K562 (cell line): ENCODE measurements around the gene DDX51. TPM values are rescaled to one million over a fixed set of nuclear protein-coding genes. Genes with fewer than 3 reads are reported as not detected.

ENCODE experiments used
- ATAC-seq: fragments of 200-7000 bp; cut with Tn5 transposase; 3 replicates; pipeline ENCODE4 v1.9.1; 2020; ENCODE audit warnings: moderate library complexity
- BruUV-seq: library from RNA; stranded (reverse); fragments of 400-500 nt; replicated peaks from 2 replicates; lab custom pipeline; 2021; lab: Mats Ljungman, UMichigan
- CTCF ChIA-PET: fragments of 300-600 bp; formaldehyde crosslinking; extraction: SDS; loops from one replicate; lab custom pipeline; 2021; ENCODE audit warnings: low intra/inter-chr PET ratio; lab: Yijun Ruan, JAX
- POLR2A ChIA-PET: fragments of 300-600, 350-650 bp; sonication (Branson Sonifier 250); formaldehyde crosslinking; extraction: SDS; loops from one replicate; lab custom pipeline; 2021; ENCODE audit warnings: antibody characterized with exemption, inconsistent platforms; lab: Yijun Ruan, JAX
- DNase-seq, 4 experiments: peaks; one replicate each; pipeline versions ENCODE4 v3.0.0 to v3.0.0-alpha.2; 2011 to 2018; ENCODE audit warnings: low spot score in 3 of 4, mixed read lengths in 3 of 4; ENCODE audit errors: extremely low read depth in 1 of 4
- FAIRE-seq: peaks from 2 replicates; lab custom pipeline; 2011; peaks lifted over from hg19 to GRCh38; lab: Jason Lieb, UNC
- H2AFZ ChIP-seq: 2 replicates; pipeline ENCODE4 v1.6.0; 2011; ENCODE audit warnings: low read depth, low read length, control low read depth, inconsistent platforms
- H3K27ac ChIP-seq: fragments of 200-600 bp; 3 replicates; pipeline ENCODE4 v1.8.0; 2011; ENCODE audit warnings: low read depth, mild to moderate bottlenecking, control low read depth, inconsistent platforms, low read length, moderate library complexity, mixed read lengths; ENCODE audit errors: extremely low read depth
- H3K27me3 ChIP-seq, 2 experiments: fragments of 300-600 bp in 1 of 2; 2 replicates in 1 of 2; 3 replicates in 1 of 2; pipeline versions ENCODE4 v1.6.0 to v1.8.0; 2011; ENCODE audit warnings: inconsistent platforms in 2 of 2, low read length in 2 of 2, mild to moderate bottlenecking in 1 of 2, mixed read lengths in 1 of 2, moderate library complexity in 1 of 2; ENCODE audit not compliant: control insufficient read depth in 2 of 2, insufficient read depth in 2 of 2
- H3K36me3 ChIP-seq: fragments of 300-600 bp; 3 replicates; pipeline ENCODE4 v1.8.0; 2011; ENCODE audit warnings: mild to moderate bottlenecking, low read length, inconsistent platforms; ENCODE audit not compliant: control insufficient read depth, insufficient read depth
- H3K4me1 ChIP-seq, 2 experiments: fragments of 200-600 bp in 1 of 2; replicated peaks in 1 of 2; 2 replicates in 1 of 2; 3 replicates in 1 of 2; pipeline versions ENCODE4 v1.5.1 to v1.8.0; 2011; ENCODE audit warnings: inconsistent platforms in 2 of 2, low read length in 2 of 2, mild to moderate bottlenecking in 1 of 2, mixed read lengths in 1 of 2, moderate library complexity in 1 of 2; ENCODE audit not compliant: control insufficient read depth in 2 of 2, insufficient read depth in 2 of 2
- H3K4me2 ChIP-seq: 2 replicates; pipeline ENCODE4 v1.6.1; 2011; ENCODE audit warnings: low read length, control low read depth, inconsistent platforms, mixed read lengths; ENCODE audit not compliant: insufficient read depth
- H3K4me3 ChIP-seq: fragments of 200-600 bp; sonication (generic), shearing (Covaris generic); 2 replicates; pipeline ENCODE4 v1.5.1; 2016; ENCODE audit warnings: control low read depth, inconsistent platforms
- H3K79me2 ChIP-seq: fragments of 200-600 bp; 3 replicates; pipeline ENCODE4 v1.8.0; 2011; ENCODE audit warnings: low read length, inconsistent platforms; ENCODE audit not compliant: control insufficient read depth, insufficient read depth
- H3K9ac ChIP-seq, 2 experiments: 2 replicates each; pipeline versions ENCODE4 v1.6.0 to v1.6.1; 2011; ENCODE audit warnings: low read depth in 2 of 2, low read length in 2 of 2, control low read depth in 1 of 2, inconsistent platforms in 1 of 2, mild to moderate bottlenecking in 1 of 2, mixed read lengths in 1 of 2; ENCODE audit not compliant: insufficient read depth in 1 of 2
- H3K9me1 ChIP-seq: one replicate; pipeline ENCODE4 v1.6.0; 2011; ENCODE audit warnings: inconsistent platforms, mild to moderate bottlenecking, low read length, moderate library complexity; ENCODE audit not compliant: control insufficient read depth, insufficient read depth
- H3K9me3 ChIP-seq: replicated peaks from 2 replicates; pipeline ENCODE4 v1.5.1; 2011; ENCODE audit warnings: low read depth, low read length, inconsistent platforms; ENCODE audit not compliant: control insufficient read depth, insufficient read depth
- H4K20me1 ChIP-seq: replicated peaks from 2 replicates; pipeline ENCODE4 v1.6.1; 2011; ENCODE audit warnings: low read length, inconsistent platforms, mixed read lengths; ENCODE audit not compliant: control insufficient read depth, insufficient read depth
- BMI1 ChIP-seq: fragments of 150-350 bp; IDR thresholded peaks from 2 replicates; pipeline ENCODE4 v1.6.1; 2014; ENCODE audit warnings: low read length
- ESRRB ChIP-seq: fragments of 250-450 bp; sonication (Bioruptor Pico); IDR thresholded peaks from 2 replicates; pipeline ENCODE4 v1.5.0; 2020; ENCODE audit warnings: mild to moderate bottlenecking, moderate library complexity, borderline replicate concordance
- FOXO4 ChIP-seq: fragments of 450-650 bp; formaldehyde crosslinking; IDR thresholded peaks from 2 replicates; pipeline ENCODE4 v1.4.0; 2020; ENCODE audit warnings: mild to moderate bottlenecking, moderate library complexity
- HDAC2 ChIP-seq: fragments of 450-650 bp; IDR thresholded peaks from 2 replicates; pipeline ENCODE4 v1.6.1; 2016; ENCODE audit warnings: mild to moderate bottlenecking
- HNRNPL ChIP-seq: fragments of 200-400 bp; formaldehyde crosslinking; IDR thresholded peaks from 2 replicates; pipeline ENCODE4 v1.6.1; 2017; ENCODE audit warnings: low read depth, mild to moderate bottlenecking, low read length
- RBM17 ChIP-seq: fragments of 200-400 bp; formaldehyde crosslinking; IDR thresholded peaks from 2 replicates; pipeline ENCODE4 v1.6.1; 2017; ENCODE audit warnings: low read depth, mild to moderate bottlenecking, low read length, borderline replicate concordance
- ZNF444 ChIP-seq: fragments of 250-450 bp; sonication (Bioruptor Pico); IDR thresholded peaks from 2 replicates; pipeline ENCODE4 v1.4.0; 2020; ENCODE audit warnings: mild to moderate bottlenecking, moderate library complexity
- WGBS: fragments of 100-300 bp; shearing (Covaris generic); methylation state at CpG from one replicate; pipeline ENCODE4 v1.1.6; 2016; ENCODE audit warnings: low coverage, mixed read lengths; ENCODE audit not compliant: insufficient coverage; ENCODE audit errors: missing lambda C conversion rate; 5-methylcytosine and 5-hydroxymethylcytosine counted together
- in situ Hi-C: fragments of 300-500 bp; cut with MboI; formaldehyde crosslinking; loops from 4 replicates; pipeline ENCODE4 v1.15.0; 2018; ENCODE audit warnings: inconsistent platforms, mixed read lengths
- intact Hi-C: fragments of 100-400 bp; cut with micrococcal nuclease; formaldehyde crosslinking; loops from 2 replicates; pipeline ENCODE4 v1.14.2; 2022
- polyA plus RNA-seq, 8 experiments: library from polyadenylated mRNA; depleted of rRNA in 4 of 8; stranded (reverse) in 5 of 8; unstranded in 3 of 8; fragments of >200 nt; fragmentation: Nextera tagmentation in 2 of 8; fragmentation: Illumina TruSeq in 1 of 8; extraction: Ambion mirVana in 2 of 8; extraction: Trizol in 1 of 8; gene quantifications; 2 replicates each; pipeline versions ENCODE4 v1.2.1 to v1.2.3, GENCODE V29; 2011 to 2014; ENCODE audit warnings: inconsistent platforms in 1 of 8, missing spikeins in 1 of 8
- total RNA-seq, 7 experiments: library from RNA; depleted of rRNA in 6 of 7; stranded (reverse); fragments of >200 nt in 6 of 7; fragmentation: Illumina TruSeq in 2 of 7; extraction: Trizol in 2 of 7; gene quantifications; 2 replicates each; pipeline versions ENCODE4 v1.2.1 to v1.2.3, GENCODE V29; 2011 to 2021; ENCODE audit warnings: low replicate concordance in 1 of 7
- TF ChIP-seq, protein P1 (sequence below): sonication (generic); formaldehyde crosslinking; IDR thresholded peaks from 2 replicates; pipeline ENCODE4 v1.8.1; 2023; ENCODE audit warnings: mild to moderate bottlenecking, missing genetic modification reagents

The DDX51 gene
- total and polyA plus RNA-seq, 9 of the 15 experiments (the other 6 are each of a cell fraction or from before 2014, with no cell fraction given), result 1.1 to 35.9 (median 12.4) TPM

GRCh38 chr12:132191715-132192553 is 47.8 kb upstream of the DDX51 start (continued):
- TF ChIP-seq RBM17, result no peak
- no peak for TF ChIP-seq ZNF444 (CRISPR knock-in tag)

DNA sequence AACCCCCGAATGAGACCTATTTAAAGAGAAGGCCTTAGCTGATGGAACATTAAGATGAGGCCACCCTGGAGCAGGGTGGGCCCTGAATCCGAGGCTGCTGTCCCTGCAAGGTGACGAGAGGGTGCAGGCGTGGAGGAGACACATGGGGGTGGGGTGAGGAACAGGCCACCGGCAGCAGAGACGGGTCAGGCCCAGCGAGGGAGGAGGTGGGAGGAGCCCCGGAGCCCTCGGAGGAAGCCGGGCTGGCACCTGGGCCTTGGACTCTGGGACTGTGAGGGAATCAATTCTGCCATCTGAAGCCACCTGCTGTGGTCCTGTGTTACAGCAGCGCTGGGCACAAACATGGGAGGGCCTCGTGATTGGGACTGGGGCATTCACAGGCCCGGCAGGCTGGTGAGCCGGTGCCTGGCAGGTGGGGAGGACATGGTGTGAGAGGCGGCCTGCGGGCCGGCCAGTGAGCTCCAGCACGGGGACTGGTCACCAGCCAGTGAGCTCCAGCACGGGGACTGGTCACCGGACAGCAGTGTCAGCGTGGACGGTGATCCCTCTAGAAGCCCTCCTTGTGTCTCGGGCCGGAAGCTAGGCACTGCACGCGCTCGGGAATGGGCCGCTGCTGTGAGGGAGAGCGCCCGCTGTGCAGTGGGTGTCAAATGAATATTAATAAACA is 46.8 kb upstream of the DDX51 start:
- in situ Hi-C loops (no loop called here), intact Hi-C loops (no loop called here)
- Histone ChIP-seq H3K4me1 (peaks cover 3 to 41% of the 10 kb centered on the region in 2 experiments; a peak in 2 of 5 replicates), H4K20me1 (no peaks in the 10 kb centered on the region), H3K27ac (no peak overlapping the region), H3K4me2 (no peak overlapping the region), H3K79me2 (no peaks in the 10 kb centered on the region), H3K9me3 (peaks cover 19% of the 10 kb centered on the region), H3K9me1 (no peaks in the 10 kb centered on the region), H2AFZ (no peak overlapping the region), H3K4me3 (no peak overlapping the region), H3K9ac (no peak overlapping the region), H3K27me3 (peaks cover 23 to 64% of the 10 kb centered on the region in 2 experiments; a peak in 4 of 5 replicates), H3K36me3 (no peaks in the 10 kb centered on the region)
- ChIA-PET CTCF (no interaction called here), POLR2A (interaction anchor here (0.6 kb wide), 1 partner anchor 162 kb away, joined by 5 read pairs; no protein-coding TSS in a partner anchor)
- no TSS peak for BruUV-seq
- TF ChIP-seq, protein P1, sequence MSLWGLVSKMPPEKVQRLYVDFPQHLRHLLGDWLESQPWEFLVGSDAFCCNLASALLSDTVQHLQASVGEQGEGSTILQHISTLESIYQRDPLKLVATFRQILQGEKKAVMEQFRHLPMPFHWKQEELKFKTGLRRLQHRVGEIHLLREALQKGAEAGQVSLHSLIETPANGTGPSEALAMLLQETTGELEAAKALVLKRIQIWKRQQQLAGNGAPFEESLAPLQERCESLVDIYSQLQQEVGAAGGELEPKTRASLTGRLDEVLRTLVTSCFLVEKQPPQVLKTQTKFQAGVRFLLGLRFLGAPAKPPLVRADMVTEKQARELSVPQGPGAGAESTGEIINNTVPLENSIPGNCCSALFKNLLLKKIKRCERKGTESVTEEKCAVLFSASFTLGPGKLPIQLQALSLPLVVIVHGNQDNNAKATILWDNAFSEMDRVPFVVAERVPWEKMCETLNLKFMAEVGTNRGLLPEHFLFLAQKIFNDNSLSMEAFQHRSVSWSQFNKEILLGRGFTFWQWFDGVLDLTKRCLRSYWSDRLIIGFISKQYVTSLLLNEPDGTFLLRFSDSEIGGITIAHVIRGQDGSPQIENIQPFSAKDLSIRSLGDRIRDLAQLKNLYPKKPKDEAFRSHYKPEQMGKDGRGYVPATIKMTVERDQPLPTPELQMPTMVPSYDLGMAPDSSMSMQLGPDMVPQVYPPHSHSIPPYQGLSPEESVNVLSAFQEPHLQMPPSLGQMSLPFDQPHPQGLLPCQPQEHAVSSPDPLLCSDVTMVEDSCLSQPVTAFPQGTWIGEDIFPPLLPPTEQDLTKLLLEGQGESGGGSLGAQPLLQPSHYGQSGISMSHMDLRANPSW, result no peak
- TF ChIP-seq HDAC2 (no peak), FOXO4 (no peak), ESRRB (CRISPR knock-in tag) (no peak), HNRNPL (no peak), BMI1 (no peak)
- DNase-seq, result no peak
- FAIRE-seq, result no peak
- WGBS, result 35% methylated on average over 27 of the region's 30 CpGs
- ATAC-seq, result no peak
